HG03520 (cell line): Measurements from ENCODE around the gene ZBTB7C.

Experiments used
- ATAC-seq: cut with Tn5 transposase; IDR thresholded peaks from one replicate; pipeline ENCODE4 v1.9.1; 2021; ENCODE audit warnings: mild to moderate bottlenecking, moderate library complexity; ENCODE audit not compliant: unreplicated experiment

ZBTB7C gene

DNA sequence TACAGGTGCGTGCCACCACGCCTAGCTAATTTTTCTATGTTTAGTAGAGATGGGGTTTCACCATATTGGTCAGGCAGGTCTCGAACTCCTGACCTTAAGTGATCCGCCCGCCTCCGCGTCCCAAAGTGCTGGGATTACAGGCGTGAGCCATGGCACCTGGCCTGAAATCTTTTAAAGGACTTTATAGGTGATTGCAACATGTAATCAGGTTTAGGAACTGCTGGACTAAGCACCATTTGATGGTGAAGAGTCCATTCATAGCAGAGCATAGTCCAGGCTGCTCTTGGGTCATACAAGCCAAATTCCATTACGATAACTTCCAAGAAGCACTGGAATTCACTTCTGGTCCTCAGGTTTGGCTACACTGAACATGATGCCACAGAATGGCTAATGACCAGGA lies 278.1 kb downstream of the ZBTB7C start:
- no peak for ATAC-seq

DNA sequence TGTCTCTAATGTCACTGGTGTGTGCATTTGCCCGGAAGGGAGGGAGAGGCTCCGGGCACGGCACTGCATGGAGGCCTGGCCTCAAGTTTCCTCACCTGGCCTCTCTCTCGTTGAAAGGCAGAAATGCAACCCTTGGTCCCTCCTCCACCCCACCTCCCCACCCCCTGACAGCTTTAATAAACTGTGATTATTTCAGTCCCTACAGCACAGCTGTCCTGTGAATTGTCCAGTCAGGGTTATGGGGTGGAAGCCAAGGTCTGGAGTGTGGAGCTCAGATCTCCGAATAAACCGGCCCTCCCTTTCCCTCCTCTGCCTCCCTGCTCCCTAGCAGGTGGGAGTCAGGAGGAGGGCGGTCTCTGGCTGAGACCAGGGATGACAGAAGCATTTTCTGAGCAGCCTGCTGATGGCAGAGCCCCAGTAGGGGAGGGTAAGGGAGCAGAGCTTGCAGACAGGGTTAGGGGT lies 279.5 kb downstream of the ZBTB7C start:
- ATAC-seq, result no peak

DNA sequence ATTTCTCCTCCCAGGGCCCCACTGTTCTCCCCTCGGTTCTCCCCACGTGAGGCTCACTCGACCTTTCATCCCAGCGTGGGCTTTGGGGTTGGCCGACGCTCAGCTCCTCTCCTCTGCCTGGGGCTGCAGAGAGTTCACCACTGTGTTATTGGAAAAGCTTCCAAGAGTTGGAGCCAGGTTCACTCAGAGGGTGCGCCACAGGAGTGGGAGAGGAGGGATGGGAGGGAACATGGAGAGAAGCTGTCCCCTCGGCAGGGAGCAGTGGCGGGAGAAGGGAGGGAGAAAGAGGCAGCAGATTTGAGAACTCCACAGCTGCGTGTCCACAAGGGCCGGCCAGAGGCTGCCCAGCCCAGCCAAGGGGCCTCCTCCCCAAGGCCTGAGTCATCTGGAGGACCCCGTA lies 281.6 kb downstream of the ZBTB7C start:
- ATAC-seq, result no peak

- no peak for ATAC-seq
These were observed 282.9 kb downstream of the ZBTB7C start for GRCh38 chr18:48126240-48126639.

- no peak for ATAC-seq
These were observed 283.5 kb downstream of the ZBTB7C start for GRCh38 chr18:48125724-48126123.

DNA sequence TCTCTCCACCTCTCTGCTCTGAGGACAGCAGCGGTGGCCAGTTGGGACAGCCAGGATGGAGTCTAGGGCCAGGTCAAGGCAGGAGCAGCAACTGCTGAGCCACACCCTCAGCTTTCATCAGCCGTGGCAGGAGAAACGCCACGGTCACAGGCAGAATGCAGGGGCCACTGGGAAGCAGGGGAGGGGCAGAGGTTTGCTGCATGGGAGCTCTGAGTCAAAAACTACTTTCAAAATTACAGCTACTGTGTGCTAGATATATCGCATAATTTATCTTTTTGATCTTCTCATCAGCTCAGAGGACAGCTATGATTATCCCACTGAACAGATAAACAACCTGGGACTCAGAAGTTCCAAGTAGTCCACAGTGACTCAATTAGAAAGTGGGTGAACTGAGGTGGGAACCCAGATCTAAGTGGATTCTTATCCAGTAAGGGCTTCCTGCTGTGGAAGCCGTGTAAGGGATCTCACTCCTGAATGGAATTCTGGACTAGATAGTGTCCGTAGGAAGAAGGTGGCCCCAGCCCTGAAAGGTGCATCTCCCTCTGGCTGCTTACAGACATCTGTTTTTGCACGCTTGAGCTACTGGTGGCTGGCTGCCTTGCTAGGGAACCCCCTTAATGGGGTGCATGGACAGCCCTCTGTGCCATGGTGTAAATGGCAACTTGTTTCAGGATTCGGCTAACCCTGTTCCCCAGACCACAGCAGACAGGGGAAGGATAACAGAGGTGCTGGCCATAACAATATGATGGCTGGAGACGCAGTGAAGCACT lies 284.1 kb downstream of the ZBTB7C start:
- ATAC-seq, result no peak

GRCh38 chr18:48123941-48124340 lies 285.2 kb downstream of the ZBTB7C start:
- ATAC-seq, result no peak

DNA sequence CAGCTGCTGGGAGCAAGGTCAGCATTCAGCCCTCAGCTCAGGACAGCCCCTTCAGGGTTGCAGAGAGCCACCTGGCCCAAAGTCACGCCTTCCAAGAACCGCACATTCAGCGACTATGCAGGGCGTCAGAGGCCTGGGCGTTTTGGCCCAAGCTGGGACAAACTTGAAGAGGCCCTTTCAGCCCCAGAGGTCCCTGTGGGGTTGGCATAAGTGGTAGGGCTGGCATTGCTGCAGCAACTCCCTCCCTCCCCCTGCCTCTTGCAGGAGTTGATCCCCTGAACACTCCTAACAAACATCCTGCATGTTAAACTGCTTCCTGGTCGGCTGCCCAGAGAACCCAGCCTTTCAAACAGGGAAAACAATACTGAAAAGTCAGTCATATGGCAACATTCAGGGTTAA lies 285.9 kb downstream of the ZBTB7C start:
- ATAC-seq, result no peak

DNA sequence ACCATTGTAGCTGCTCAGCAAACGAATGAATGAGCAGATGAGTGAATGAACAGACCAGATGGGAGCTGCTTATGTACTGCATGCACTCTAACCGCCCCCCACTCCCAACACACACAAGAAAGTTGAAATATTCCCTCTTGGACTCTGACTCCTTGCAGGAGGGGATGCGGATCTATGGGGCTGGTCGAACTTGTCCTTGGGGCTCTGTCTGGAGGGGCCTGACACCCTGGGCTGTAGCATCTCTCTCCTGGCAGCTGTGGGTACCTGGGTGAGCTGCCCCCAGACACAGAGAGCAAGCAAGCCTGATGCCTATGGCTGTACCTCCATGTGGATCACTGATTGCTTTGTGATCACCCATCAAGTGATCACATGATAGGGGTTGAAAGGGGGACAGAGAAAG lies 286.4 kb downstream of the ZBTB7C start:
- no peak for ATAC-seq

DNA sequence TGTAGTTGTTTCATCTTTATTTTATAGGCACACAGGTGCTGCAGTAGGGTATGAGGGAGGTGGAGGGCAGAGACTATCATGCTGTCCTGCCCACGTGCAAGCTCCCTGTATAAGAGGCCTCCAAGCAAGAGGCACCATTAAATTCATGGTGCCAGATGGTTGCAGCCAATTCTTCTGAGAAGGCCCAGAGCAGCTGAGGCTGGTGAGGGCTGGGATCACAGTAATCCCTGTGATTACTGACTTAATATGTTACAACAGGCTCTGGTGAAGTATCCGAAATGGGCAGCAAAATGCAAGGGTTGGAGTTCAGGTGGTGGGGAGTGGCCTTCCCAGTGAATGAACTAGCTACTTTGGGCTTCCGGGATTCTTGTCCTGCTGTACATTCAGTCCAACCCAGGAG lies 286.8 kb downstream of the ZBTB7C start:
- no peak for ATAC-seq

GRCh38 chr18:48121752-48122151 lies 287.4 kb downstream of the ZBTB7C start:
- ATAC-seq, result no peak

- ATAC-seq, result no peak
These were observed 290.0 kb downstream of the ZBTB7C start for GRCh38 chr18:48119204-48119603.

DNA sequence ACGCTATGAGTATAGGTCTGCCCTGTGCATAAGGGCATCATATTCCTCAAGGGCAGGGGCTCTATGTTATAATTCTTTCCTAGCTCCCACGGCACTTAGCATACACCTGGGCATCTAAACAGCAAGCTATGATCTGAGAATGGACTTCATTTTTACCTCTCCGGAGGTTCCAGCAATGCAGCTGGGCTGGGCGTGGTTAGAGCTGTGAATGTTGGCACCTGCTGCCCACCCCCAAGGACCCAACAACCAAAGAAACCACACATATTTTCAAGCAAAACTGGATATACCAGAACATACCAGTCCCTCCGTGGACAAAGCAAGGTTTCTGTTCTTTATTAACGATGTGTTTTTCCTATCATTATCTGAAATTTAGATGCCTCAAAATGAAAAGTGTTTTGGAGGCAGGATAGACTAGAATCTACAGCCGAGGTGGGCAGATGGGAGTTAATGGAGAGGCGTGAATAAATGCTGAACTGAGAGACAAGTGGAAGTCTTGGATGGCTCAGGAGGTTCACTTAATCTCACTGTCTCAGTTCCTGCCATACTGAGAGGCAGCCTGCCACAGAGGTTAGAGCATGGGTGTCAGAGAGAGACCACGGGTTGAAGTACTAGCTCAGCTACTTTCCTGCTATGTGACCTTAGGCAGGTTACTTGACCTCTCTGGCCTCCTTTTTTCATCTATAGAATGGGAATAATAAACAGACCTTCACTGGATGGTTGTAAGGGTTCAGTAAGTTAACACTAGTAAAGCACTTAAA lies 292.1 kb downstream of the ZBTB7C start:
- ATAC-seq, result no peak

DNA sequence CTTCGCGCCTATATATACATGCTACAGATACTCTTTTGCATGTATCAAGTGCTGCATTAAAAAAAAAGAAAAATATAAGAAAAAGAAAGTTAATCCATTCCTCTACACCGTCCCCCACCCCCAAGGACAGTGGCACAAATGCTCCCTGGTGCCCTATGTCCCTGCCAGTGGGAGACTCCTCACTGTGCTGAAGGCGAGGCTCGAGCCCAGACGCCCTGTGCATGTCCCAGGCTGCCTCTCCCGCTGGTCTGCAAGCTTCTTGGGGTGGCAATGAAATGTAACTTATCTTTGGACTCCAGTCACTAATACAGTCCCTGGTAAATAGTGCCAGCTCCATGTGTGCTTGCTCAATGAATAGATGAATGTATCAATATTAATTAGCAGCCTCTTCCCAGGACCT lies 293.2 kb downstream of the ZBTB7C start:
- no peak for ATAC-seq

- no peak for ATAC-seq
These were observed 295.5 kb downstream of the ZBTB7C start for GRCh38 chr18:48113691-48114090.

DNA sequence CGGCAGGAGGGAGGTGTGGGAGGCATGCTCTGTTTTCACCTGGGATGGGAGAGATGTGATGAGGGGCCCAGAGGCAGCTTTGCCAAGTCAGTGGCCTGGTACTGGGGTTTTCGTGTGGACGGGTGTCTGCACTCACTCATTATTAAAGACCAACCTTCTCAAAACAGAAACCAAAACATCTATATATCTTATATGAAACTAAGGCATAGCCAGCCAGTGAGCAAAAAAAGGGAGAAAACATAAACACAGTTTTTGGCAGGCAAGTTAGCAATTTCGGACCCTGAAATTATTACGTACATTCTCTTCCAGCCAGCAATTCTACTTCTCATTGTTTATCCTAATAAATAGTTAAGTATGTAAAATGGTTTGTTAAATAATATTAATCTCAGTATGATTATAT lies 297.6 kb downstream of the ZBTB7C start:
- no peak for ATAC-seq

DNA sequence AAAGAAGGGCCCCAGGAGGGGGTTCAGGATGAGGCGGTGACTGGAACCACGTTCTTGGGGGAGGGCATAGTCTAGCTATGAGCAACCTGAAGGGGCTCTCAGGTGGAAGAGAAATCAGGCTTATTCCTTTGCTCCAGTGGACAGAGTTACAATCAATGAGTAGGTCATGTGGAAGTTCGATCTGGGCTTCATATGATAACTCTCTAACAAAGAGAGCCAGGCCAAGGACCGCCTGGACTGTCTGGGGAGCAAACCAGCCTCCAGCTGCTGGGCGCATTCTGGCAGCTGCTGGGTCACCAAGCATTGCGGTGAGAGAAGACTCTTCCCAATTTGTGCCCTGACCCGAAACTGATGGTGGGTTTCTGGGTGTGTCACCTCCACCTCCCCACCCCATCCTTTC lies 298.4 kb downstream of the ZBTB7C start:
- ATAC-seq, result no peak

GRCh38 chr18:48109961-48110493 lies 299.2 kb downstream of the ZBTB7C start:
- ATAC-seq, result no peak

GRCh38 chr18:48108136-48108535 lies 301.0 kb downstream of the ZBTB7C start:
- ATAC-seq, result no peak

DNA sequence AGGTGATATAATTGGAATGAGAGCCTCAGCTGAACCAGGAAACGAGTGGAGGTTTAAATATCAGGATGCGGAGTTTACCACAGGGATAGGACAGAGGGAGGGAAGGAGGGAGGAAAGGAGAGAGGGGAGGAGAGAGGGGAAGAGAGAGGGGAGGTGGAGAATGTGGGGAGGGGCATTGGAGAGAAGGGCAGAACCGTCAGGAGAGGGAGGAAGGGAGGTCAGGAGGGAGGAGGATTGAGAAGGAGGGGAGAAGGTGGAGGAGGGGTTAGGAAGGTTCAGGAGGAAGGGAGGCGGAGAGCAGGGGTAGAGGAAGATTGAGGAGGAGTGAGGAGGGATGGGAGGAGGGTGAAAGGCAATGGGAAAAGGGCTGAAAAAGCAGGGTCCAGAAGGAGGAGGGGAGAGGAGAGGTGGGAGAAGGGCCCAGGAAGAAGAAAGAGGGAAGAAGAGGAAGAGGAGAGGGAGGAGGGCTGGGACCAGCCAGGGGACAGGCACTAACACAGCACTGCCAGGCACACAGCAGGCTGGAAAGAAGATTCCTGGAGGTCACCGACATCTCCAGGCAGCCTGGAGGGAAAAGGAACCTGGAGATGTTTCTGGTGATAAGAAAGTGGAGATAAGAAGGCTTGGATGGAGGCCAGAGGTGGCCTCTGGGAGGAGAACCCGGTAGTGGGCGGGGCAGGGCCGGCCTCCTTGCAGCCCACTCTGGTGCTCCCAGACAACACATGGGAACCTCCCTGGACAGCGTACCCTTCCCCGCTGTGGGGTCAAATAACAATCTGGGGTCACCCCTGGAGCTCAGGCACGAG lies 302.0 kb downstream of the ZBTB7C start:
- ATAC-seq, result no peak

DNA sequence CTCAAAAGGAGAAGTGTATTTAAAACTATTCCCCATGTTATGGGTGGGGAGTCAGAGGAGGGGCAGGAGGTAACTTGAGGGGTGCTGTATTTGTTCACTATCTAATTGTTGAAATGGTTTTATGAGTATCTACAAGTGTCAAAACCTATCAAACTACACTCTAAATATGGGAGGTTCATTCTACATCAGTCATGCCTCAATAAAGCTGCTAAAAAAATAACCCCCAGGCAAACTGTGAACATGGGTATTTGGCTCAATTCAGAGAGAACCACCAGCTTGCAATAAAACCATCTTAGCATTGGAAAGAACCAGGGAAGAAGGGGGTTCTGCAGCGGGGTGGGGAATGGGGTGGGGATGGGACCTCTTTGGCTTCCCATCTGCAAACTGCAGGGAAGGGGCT lies 302.7 kb downstream of the ZBTB7C start:
- ATAC-seq, result no peak
